Panc1 (cell line): Measurements from ENCODE around the gene GALNT4.

Experiments
- POLR2AphosphoS5 ChIP-seq: IDR thresholded peaks from 2 replicates; pipeline ENCODE4 v1.6.1; 2012; ENCODE audit warnings: mild to moderate bottlenecking, low read depth, low read length, moderate library complexity
- TF ChIP-seq, protein P1 (sequence below): fragments of 450-650 bp; IDR thresholded peaks from 2 replicates; pipeline ENCODE4 v1.5.1; 2017; ENCODE audit warnings: mild to moderate bottlenecking

DNA sequence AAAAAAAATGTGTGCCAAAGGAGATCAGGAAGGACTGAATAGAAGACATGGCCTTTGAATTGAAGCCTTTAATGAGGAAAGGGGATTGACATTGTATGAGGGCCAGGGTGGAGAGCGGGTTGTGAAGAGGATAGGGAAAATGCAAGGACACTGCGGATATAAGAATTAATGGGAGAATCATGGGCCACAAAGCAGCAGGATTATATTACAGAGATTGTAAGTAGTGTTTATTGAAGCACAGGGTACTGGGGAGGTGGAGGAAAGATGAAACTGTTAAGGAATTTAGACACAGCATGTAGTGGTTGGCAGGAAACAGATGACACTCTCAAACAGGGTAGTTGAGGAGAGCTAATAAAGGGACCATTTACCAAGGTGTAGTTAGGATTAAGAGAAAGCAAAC lies 17.6 kb upstream of the GALNT4 start:
- TF ChIP-seq, protein P1, sequence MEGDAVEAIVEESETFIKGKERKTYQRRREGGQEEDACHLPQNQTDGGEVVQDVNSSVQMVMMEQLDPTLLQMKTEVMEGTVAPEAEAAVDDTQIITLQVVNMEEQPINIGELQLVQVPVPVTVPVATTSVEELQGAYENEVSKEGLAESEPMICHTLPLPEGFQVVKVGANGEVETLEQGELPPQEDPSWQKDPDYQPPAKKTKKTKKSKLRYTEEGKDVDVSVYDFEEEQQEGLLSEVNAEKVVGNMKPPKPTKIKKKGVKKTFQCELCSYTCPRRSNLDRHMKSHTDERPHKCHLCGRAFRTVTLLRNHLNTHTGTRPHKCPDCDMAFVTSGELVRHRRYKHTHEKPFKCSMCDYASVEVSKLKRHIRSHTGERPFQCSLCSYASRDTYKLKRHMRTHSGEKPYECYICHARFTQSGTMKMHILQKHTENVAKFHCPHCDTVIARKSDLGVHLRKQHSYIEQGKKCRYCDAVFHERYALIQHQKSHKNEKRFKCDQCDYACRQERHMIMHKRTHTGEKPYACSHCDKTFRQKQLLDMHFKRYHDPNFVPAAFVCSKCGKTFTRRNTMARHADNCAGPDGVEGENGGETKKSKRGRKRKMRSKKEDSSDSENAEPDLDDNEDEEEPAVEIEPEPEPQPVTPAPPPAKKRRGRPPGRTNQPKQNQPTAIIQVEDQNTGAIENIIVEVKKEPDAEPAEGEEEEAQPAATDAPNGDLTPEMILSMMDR = no peak
- TF ChIP-seq POLR2AphosphoS5 = no peak
